Measurements from ENCODE around the gene CYLD. TPM values are rescaled to one million over a fixed set of nuclear protein-coding genes. Genes with fewer than 3 reads are reported as not detected.

Gene CYLD
- total and polyA plus RNA-seq, 2 of the 4 experiments (the other 2 are of a cell fraction): 16.2 to 37.3 TPM

DNA sequence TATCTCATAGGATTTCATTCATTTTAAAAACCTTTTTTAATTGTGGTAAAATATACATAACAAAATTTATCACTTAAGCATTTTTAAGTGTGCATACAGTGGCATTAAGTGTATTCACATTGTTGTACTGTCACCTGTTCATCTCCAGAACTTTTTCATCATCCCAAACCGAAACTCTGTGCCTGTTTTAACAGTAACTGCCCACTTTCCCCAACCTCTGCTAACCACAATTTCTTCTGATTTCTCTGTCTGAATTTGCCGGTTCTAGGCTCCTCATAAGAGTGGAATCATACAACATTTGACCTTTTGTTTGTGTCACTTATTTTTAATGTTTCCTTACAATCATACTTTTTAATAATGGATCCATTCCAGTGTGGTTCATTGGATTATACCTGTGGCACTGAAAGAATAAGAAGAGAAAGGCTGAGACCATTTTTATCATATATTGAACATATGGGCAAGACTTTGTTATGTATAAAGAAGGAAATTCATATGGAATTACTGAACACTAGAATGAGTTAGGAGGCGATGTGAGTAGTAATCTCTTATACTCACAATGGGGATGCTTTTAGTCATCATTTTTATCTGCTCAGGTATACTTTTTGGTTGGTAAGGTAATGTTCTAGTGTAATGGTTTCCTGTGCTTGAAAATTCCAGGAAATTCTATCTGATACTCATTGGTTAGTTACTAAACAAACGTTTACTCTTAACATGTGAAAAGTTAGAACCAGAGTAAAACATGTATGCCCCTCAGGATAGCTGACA, 10.8 kb downstream of the CYLD start:
- H3K9me1 ChIP-seq (ENCODE audit: insufficient read depth, low read length): no peaks in the 10 kb centered on the region
- no peak overlapping the region for H2AFZ ChIP-seq (replicated peaks; ENCODE audit: low read length, poor library complexity)
- ATAC-seq (ENCODE audit: low read depth) (no peak), DNase-seq (no peak)
- H2BK5ac ChIP-seq (ENCODE audit: low read depth, low read length, poor library complexity, severe bottlenecking): no peak overlapping the region
- H3K9ac ChIP-seq (ENCODE audit: low read depth, low read length): no peak overlapping the region
- H4K5ac ChIP-seq (ENCODE audit: low read depth, low read length): no peak overlapping the region
- no peaks in the 10 kb centered on the region for H3K27me3 ChIP-seq (ENCODE audit: control insufficient read depth, insufficient read depth, low read length)
- ChIA-PET POLR2A (ENCODE audit: unreplicated experiment) (no interaction called here), CTCF (no interaction called here)
- H3K36me3 ChIP-seq (ENCODE audit: control insufficient read depth, insufficient read depth, low read length): peaks cover 13% of the 10 kb centered on the region
- H4K8ac ChIP-seq (ENCODE audit: low read depth in 2 of 2, low read length in 2 of 2): no peak overlapping the region
- TF ChIP-seq, protein P1, sequence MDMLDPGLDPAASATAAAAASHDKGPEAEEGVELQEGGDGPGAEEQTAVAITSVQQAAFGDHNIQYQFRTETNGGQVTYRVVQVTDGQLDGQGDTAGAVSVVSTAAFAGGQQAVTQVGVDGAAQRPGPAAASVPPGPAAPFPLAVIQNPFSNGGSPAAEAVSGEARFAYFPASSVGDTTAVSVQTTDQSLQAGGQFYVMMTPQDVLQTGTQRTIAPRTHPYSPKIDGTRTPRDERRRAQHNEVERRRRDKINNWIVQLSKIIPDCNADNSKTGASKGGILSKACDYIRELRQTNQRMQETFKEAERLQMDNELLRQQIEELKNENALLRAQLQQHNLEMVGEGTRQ (IDR thresholded peaks at IDR 0.05; ENCODE audit: low read depth, low read length): no peak
- no peak for TF ChIP-seq FOS (IDR thresholded peaks at IDR 0.05; ENCODE audit: low read depth, low read length)
- TF ChIP-seq POLR2A (IDR thresholded peaks at IDR 0.05; ENCODE audit: low read depth, low read length): no peak
- no peak for TF ChIP-seq RCOR1 (IDR thresholded peaks at IDR 0.05; ENCODE audit: insufficient replicate concordance, low read length)
- TF ChIP-seq SMC3 (IDR thresholded peaks at IDR 0.05; ENCODE audit: low read depth, low read length): no peak
- TF ChIP-seq, protein P2, sequence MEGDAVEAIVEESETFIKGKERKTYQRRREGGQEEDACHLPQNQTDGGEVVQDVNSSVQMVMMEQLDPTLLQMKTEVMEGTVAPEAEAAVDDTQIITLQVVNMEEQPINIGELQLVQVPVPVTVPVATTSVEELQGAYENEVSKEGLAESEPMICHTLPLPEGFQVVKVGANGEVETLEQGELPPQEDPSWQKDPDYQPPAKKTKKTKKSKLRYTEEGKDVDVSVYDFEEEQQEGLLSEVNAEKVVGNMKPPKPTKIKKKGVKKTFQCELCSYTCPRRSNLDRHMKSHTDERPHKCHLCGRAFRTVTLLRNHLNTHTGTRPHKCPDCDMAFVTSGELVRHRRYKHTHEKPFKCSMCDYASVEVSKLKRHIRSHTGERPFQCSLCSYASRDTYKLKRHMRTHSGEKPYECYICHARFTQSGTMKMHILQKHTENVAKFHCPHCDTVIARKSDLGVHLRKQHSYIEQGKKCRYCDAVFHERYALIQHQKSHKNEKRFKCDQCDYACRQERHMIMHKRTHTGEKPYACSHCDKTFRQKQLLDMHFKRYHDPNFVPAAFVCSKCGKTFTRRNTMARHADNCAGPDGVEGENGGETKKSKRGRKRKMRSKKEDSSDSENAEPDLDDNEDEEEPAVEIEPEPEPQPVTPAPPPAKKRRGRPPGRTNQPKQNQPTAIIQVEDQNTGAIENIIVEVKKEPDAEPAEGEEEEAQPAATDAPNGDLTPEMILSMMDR (conservative IDR thresholded peaks at IDR 0.05; ENCODE audit: low read depth, low read length): no peak
- no peak for TF ChIP-seq CEBPB (IDR thresholded peaks at IDR 0.05; ENCODE audit: low read depth, low read length)
- no peak for TF ChIP-seq MAZ (IDR thresholded peaks at IDR 0.05; ENCODE audit: borderline replicate concordance, low read depth, low read length)
- no peak for TF ChIP-seq MAFK (IDR thresholded peaks at IDR 0.05; ENCODE audit: low read depth, low read length)
- no peak for TF ChIP-seq RFX5 (IDR thresholded peaks at IDR 0.05; ENCODE audit: low read depth, low read length)
- TF ChIP-seq MXI1 (IDR thresholded peaks at IDR 0.05; ENCODE audit: borderline replicate concordance, low read depth, low read length): no peak
- no peak for TF ChIP-seq NFE2L2 (IDR thresholded peaks at IDR 0.05; ENCODE audit: low read depth, low read length)
- TF ChIP-seq BHLHE40 (IDR thresholded peaks at IDR 0.05; ENCODE audit: low read depth, low read length): no peak
- TF ChIP-seq, protein P3, sequence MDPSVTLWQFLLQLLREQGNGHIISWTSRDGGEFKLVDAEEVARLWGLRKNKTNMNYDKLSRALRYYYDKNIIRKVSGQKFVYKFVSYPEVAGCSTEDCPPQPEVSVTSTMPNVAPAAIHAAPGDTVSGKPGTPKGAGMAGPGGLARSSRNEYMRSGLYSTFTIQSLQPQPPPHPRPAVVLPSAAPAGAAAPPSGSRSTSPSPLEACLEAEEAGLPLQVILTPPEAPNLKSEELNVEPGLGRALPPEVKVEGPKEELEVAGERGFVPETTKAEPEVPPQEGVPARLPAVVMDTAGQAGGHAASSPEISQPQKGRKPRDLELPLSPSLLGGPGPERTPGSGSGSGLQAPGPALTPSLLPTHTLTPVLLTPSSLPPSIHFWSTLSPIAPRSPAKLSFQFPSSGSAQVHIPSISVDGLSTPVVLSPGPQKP (IDR thresholded peaks at IDR 0.05; ENCODE audit: borderline replicate concordance, low read depth, low read length): no peak
- no peak for TF ChIP-seq CHD1 (IDR thresholded peaks at IDR 0.05; ENCODE audit: low read depth, low read length)
- TF ChIP-seq RAD21 (IDR thresholded peaks at IDR 0.05; ENCODE audit: low read length): no peak
- no peak overlapping the region for H2AK9ac ChIP-seq (replicated peaks; ENCODE audit: low read depth, low read length, poor library complexity)
- H4K91ac ChIP-seq (ENCODE audit: insufficient read depth, low read depth, low read length): no peak overlapping the region
- no peak overlapping the region for H3K4me3 ChIP-seq (ENCODE audit: insufficient read depth, low read depth, low read length)
- no peak overlapping the region for H3K4ac ChIP-seq (ENCODE audit: low read depth, low read length)
- H3K23ac ChIP-seq (ENCODE audit: low read depth, low read length): no peak overlapping the region
- intact Hi-C loops (cut with micrococcal nuclease) (no loop called here), dilution Hi-C loops (cut with HindIII; ENCODE audit: low sequenced_read_pairs, unreplicated experiment) (no loop called here), in situ Hi-C loops (cut with MboI; ENCODE audit: low sequenced_read_pairs) (no loop called here)
- no peaks in the 10 kb centered on the region for H4K20me1 ChIP-seq (ENCODE audit: insufficient read depth, low read length)
- H2BK120ac ChIP-seq (ENCODE audit: low read depth, low read length): no peak overlapping the region
- H3K9me3 ChIP-seq (ENCODE audit: control insufficient read depth, insufficient read depth, low read length): no peaks in the 10 kb centered on the region
- no peak overlapping the region for H3K4me2 ChIP-seq (ENCODE audit: low read depth, low read length)
- WGBS, 2 experiments (ENCODE audit: extremely low coverage in 2 of 2, insufficient read length in 1 of 2): no CpG with 5 or more reads among the region's 4 CpGs
- H2BK15ac ChIP-seq (ENCODE audit: low read depth, low read length): no peak overlapping the region
- no peak overlapping the region for H3K14ac ChIP-seq (replicated peaks; ENCODE audit: low read depth, low read length)
- no peaks in the 10 kb centered on the region for H3K4me1 ChIP-seq (ENCODE audit: control insufficient read depth, insufficient read depth, low read length)
- BruUV-seq (replicated peaks): no TSS peak
- H3K27ac ChIP-seq (ENCODE audit: insufficient read depth, low read length): no peak overlapping the region
- H2AK5ac ChIP-seq (ENCODE audit: low read depth, low read length): no peak overlapping the region
- H3K18ac ChIP-seq (ENCODE audit: low read depth, low read length): no peak overlapping the region
- H3K79me1 ChIP-seq (ENCODE audit: low read depth in 1 of 2, low read length in 2 of 2): peaks cover 5 to 7% of the 10 kb centered on the region in 2 experiments; a peak in 3 of 4 replicates
- H3K56ac ChIP-seq (ENCODE audit: extremely low read depth, insufficient read depth, low read length): no peak overlapping the region
- H2BK20ac ChIP-seq (ENCODE audit: low read depth, low read length): no peak overlapping the region

Data from IMR-90 (cell line).